A673 (cell line): ENCODE measurements around the gene SMIM7.

Experiments used
- EZH2 ChIP-seq: fragments of 200-600 bp; sonication (generic); IDR thresholded peaks from 2 replicates; pipeline ENCODE4 v1.6.1; 2017; ENCODE audit warnings: borderline replicate concordance, low read depth, mild to moderate bottlenecking, mixed read lengths, antibody characterized with exemption, low read length; ENCODE audit not compliant: poor library complexity, severe bottlenecking
- TF ChIP-seq, protein P1 (sequence below): fragments of 300-800, 200-600 bp; sonication (generic); conservative IDR thresholded peaks from 2 replicates; pipeline ENCODE4 v1.5.1; 2017; ENCODE audit warnings: low read depth, mild to moderate bottlenecking, antibody characterized with exemption, low read length, moderate library complexity, mixed read lengths

DNA sequence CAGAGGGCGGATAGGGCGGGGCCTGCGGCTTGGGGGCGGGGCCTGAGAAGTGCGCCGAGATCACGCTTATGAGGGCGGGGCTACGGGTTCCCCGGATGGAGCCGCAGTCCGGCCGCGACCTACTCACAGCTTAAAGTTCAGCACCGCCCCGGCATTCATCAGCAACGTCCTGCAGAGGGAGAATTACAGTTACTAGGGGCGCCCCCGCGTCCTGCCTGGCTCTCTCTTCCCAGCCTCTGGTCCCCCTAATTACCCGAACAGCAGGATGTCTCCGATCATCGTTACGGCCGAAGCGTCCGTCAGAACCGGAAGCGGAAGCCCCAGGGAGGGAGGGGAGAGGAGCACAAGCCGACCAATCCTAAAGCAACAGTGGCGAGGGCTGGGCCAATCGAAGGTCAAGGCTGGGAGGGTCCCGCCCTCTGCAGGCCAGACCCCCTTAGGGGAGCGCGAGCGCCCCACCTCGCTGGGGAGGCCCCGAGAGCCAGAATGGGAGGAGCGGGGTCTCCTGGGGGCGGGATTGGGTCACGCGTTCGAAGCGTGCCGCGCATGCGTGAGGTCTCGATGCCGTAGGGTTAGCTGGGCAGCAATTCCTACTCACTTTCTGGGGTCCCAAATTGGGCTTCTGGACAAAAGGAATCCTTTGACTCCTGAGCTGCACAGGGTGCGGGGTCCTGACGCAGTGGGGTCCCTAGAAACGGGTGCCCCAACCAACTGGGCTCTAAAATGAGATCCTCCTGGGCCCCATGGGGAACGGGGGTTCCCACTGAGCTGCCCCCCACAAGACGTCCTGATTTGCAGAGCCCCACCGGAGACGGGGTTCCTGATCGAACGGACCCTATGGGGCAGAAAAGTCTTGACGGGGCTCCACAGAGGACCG lies at the start of gene SMIM7:
- no peak for TF ChIP-seq EZH2
- TF ChIP-seq, protein P1, sequence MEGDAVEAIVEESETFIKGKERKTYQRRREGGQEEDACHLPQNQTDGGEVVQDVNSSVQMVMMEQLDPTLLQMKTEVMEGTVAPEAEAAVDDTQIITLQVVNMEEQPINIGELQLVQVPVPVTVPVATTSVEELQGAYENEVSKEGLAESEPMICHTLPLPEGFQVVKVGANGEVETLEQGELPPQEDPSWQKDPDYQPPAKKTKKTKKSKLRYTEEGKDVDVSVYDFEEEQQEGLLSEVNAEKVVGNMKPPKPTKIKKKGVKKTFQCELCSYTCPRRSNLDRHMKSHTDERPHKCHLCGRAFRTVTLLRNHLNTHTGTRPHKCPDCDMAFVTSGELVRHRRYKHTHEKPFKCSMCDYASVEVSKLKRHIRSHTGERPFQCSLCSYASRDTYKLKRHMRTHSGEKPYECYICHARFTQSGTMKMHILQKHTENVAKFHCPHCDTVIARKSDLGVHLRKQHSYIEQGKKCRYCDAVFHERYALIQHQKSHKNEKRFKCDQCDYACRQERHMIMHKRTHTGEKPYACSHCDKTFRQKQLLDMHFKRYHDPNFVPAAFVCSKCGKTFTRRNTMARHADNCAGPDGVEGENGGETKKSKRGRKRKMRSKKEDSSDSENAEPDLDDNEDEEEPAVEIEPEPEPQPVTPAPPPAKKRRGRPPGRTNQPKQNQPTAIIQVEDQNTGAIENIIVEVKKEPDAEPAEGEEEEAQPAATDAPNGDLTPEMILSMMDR = peak; percentile 52
